ENCODE results near the gene SLMAP. TPM values are rescaled to one million over a fixed set of nuclear protein-coding genes. Genes with fewer than 3 reads are reported as not detected.

The SLMAP gene
- polyA plus RNA-seq, 1 of the 3 experiments (the other 2 are of a cell fraction): 10.5 TPM

DNA sequence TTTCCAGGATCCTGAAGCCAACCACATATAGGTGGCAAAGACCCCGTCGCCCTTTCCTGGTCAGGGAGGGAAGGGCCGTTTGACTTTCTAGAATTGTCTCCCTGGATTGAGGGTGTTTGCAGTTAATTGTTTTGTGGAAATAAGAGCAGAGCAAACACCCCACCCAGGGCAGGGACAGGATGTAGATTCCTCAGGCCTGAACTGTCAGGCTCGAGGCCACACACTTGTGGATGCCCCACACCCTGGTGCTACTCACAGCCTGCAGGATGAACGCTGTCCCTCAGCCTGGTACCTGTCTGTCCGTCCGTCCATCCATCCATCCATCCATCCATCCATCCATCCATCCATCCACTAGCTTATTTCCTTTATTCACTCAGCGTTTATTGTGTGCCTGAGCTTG, 222.2 kb downstream of the SLMAP start:
- Histone ChIP-seq H3K27ac (ENCODE audit: low read depth in 2 of 2, low read length in 1 of 2) (peak overlapping the region; percentile 40 to 57), H3K27me3 (ENCODE audit: insufficient read depth) (no peaks in the 10 kb centered on the region)
- POLR2A ChIA-PET: interaction anchor here (0.6 kb wide), 1 partner anchor 126 kb away, joined by 3 read pairs; no protein-coding TSS in a partner anchor

More for the DNA sequence above, 222.2 kb downstream of the SLMAP start:
- 59% methylated on average over 8 of the region's 8 CpGs for WGBS (ENCODE audit: low lambda C conversion rate)
- no peaks in the 10 kb centered on the region for H3K79me2 ChIP-seq (ENCODE audit: insufficient read depth)
- H3K4me2 ChIP-seq: peak overlapping the region; percentile 65; the same call in 1 of the 2 replicates
- H3K4me3 ChIP-seq (ENCODE audit: low read depth in 2 of 2, low read length in 1 of 2): no peak overlapping the region
- DNase-seq: no peak
- peaks cover 17 to 34% of the 10 kb centered on the region in 2 experiments for H3K4me1 ChIP-seq (ENCODE audit: control insufficient read depth in 1 of 2, insufficient read depth in 2 of 2, low read depth in 1 of 2, low read length in 1 of 2)
- peak overlapping the region; percentile 44; the same call in 1 of the 2 replicates for H3K9ac ChIP-seq
- H3F3A ChIP-seq (replicated peaks; ENCODE audit: insufficient read depth): peaks cover 33% of the 10 kb centered on the region
- CTCF ChIA-PET: interaction anchor here (0.9 to 1.9 kb wide), 4 partner anchors 28 to 157 kb away, joined by 3 to 6 read pairs (median 3); no protein-coding TSS in a partner anchor
- peak overlapping the region; percentile 84; the same call in 1 of the 2 replicates for H2AFZ ChIP-seq (ENCODE audit: low read depth)
- H3K9me3 ChIP-seq: no peaks in the 10 kb centered on the region
- no peaks in the 10 kb centered on the region for H3K36me3 ChIP-seq (replicated peaks in 1 of 2; ENCODE audit: control insufficient read depth in 1 of 2, insufficient read depth in 2 of 2, low read length in 1 of 2)
- no peaks in the 10 kb centered on the region for H4K20me1 ChIP-seq (ENCODE audit: insufficient read depth)
- no peaks in the 10 kb centered on the region for H3K9me2 ChIP-seq
- TF ChIP-seq FOXJ3 (CRISPR knock-in tag; IDR thresholded peaks at IDR 0.05): no peak
- TF ChIP-seq ELF1 (IDR thresholded peaks at IDR 0.05): no peak
- TF ChIP-seq RXRA (IDR thresholded peaks at IDR 0.05; ENCODE audit: borderline replicate concordance, low read depth): no peak
- no peak for TF ChIP-seq EZH2phosphoT487 (IDR thresholded peaks at IDR 0.05; ENCODE audit: borderline replicate concordance, low read depth)
- no peak for TF ChIP-seq POLR2AphosphoS5 (IDR thresholded peaks at IDR 0.05; ENCODE audit: low read depth, low read length)
- no peak for TF ChIP-seq GATA2 (CRISPR knock-in tag; IDR thresholded peaks at IDR 0.05)
- TF ChIP-seq JUND (IDR thresholded peaks at IDR 0.05): no peak
- no peak for TF ChIP-seq GABPA (IDR thresholded peaks at IDR 0.05; ENCODE audit: low read depth)
- no peak for TF ChIP-seq NRF1 (IDR thresholded peaks at IDR 0.05; ENCODE audit: low read depth, low read length)
- no peak for TF ChIP-seq SMC3 (IDR thresholded peaks at IDR 0.05; ENCODE audit: low read depth, low read length)
- no peak for TF ChIP-seq TAF1 (IDR thresholded peaks at IDR 0.05; ENCODE audit: borderline replicate concordance, low read depth, low read length)
- no peak for TF ChIP-seq FOXM1 (IDR thresholded peaks at IDR 0.05; ENCODE audit: low read depth)
- no peak for TF ChIP-seq CHD2 (IDR thresholded peaks at IDR 0.05; ENCODE audit: low read length, partially characterized antibody)
- no peak for TF ChIP-seq RAD21 (IDR thresholded peaks at IDR 0.05; ENCODE audit: low read length)
- TF ChIP-seq, protein P1, sequence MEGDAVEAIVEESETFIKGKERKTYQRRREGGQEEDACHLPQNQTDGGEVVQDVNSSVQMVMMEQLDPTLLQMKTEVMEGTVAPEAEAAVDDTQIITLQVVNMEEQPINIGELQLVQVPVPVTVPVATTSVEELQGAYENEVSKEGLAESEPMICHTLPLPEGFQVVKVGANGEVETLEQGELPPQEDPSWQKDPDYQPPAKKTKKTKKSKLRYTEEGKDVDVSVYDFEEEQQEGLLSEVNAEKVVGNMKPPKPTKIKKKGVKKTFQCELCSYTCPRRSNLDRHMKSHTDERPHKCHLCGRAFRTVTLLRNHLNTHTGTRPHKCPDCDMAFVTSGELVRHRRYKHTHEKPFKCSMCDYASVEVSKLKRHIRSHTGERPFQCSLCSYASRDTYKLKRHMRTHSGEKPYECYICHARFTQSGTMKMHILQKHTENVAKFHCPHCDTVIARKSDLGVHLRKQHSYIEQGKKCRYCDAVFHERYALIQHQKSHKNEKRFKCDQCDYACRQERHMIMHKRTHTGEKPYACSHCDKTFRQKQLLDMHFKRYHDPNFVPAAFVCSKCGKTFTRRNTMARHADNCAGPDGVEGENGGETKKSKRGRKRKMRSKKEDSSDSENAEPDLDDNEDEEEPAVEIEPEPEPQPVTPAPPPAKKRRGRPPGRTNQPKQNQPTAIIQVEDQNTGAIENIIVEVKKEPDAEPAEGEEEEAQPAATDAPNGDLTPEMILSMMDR (IDR thresholded peaks at IDR 0.05): no peak
- TF ChIP-seq, protein P2, sequence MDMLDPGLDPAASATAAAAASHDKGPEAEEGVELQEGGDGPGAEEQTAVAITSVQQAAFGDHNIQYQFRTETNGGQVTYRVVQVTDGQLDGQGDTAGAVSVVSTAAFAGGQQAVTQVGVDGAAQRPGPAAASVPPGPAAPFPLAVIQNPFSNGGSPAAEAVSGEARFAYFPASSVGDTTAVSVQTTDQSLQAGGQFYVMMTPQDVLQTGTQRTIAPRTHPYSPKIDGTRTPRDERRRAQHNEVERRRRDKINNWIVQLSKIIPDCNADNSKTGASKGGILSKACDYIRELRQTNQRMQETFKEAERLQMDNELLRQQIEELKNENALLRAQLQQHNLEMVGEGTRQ (IDR thresholded peaks at IDR 0.05; ENCODE audit: borderline replicate concordance, low read depth, low read length): no peak
- no peak for TF ChIP-seq FOSL2 (IDR thresholded peaks at IDR 0.05; ENCODE audit: borderline replicate concordance, low read depth)
- TF ChIP-seq RFX5 (IDR thresholded peaks at IDR 0.05; ENCODE audit: low read length): no peak
- TF ChIP-seq MXI1 (IDR thresholded peaks at IDR 0.05; ENCODE audit: low read depth, low read length): no peak
- TF ChIP-seq, protein P3, sequence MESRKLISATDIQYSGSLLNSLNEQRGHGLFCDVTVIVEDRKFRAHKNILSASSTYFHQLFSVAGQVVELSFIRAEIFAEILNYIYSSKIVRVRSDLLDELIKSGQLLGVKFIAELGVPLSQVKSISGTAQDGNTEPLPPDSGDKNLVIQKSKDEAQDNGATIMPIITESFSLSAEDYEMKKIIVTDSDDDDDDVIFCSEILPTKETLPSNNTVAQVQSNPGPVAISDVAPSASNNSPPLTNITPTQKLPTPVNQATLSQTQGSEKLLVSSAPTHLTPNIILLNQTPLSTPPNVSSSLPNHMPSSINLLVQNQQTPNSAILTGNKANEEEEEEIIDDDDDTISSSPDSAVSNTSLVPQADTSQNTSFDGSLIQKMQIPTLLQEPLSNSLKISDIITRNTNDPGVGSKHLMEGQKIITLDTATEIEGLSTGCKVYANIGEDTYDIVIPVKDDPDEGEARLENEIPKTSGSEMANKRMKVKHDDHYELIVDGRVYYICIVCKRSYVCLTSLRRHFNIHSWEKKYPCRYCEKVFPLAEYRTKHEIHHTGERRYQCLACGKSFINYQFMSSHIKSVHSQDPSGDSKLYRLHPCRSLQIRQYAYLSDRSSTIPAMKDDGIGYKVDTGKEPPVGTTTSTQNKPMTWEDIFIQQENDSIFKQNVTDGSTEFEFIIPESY (IDR thresholded peaks at IDR 0.05; ENCODE audit: borderline replicate concordance, low read depth): no peak

Other genes with a start within 250 kb of the SLMAP start
- 0.03 and 0.05 TPM in 2 replicates for gene DNAH12, start 212.0 kb upstream of the SLMAP start, polyA plus RNA-seq (2012; rRNA removed)
- gene PDE12, start 200.0 kb upstream of the SLMAP start, polyA plus RNA-seq (2012; rRNA removed): 7.4 and 9.5 TPM in 2 replicates
- gene ARF4, start 159.0 kb upstream of the SLMAP start, polyA plus RNA-seq (2012; rRNA removed): 150 and 208 TPM in 2 replicates
- 5.8 and 9.7 TPM in 2 replicates for gene DENND6A, start 63.2 kb upstream of the SLMAP start, polyA plus RNA-seq (2012; rRNA removed)

All from SK-N-SH (cell line).